Psoas muscle (tissue), 8 donors: ENCODE measurements around the gene SPAG6. TPM values are rescaled to one million over a fixed set of nuclear protein-coding genes. Genes with fewer than 3 reads are reported as not detected.

Source experiments
- ATAC-seq, 4 donors: fragments of 200-7000 bp; cut with Tn5 transposase; one replicate each; pipeline ENCODE4 v1.9.1; 2020; ENCODE audit warnings: moderate library complexity in 3 of 4, mild to moderate bottlenecking in 2 of 4
- DNase-seq, 2 donors: peaks; one replicate each; pipeline ENCODE4 v3.0.0-alpha.2; 2020
- H3K27ac ChIP-seq: fragments of 200-600 bp; one replicate; pipeline ENCODE4 v1.8.0; 2022
- H3K27me3 ChIP-seq, 3 donors: fragments of 200-600 bp in 1 of 3; one replicate each; pipeline versions ENCODE4 v1.6.1 to v1.8.0; 2013 to 2022; ENCODE audit warnings: low read length in 2 of 3, mild to moderate bottlenecking in 2 of 3, moderate library complexity in 1 of 3; ENCODE audit not compliant: insufficient read depth in 3 of 3
- H3K36me3 ChIP-seq, 2 donors: fragments of 200-600 bp in 1 of 2; one replicate each; pipeline versions ENCODE4 v1.6.1 to v1.8.0; 2013 to 2022; ENCODE audit warnings: low read depth in 1 of 2, mild to moderate bottlenecking in 1 of 2, moderate library complexity in 1 of 2; ENCODE audit not compliant: insufficient read depth in 1 of 2
- H3K4me1 ChIP-seq: fragments of 200-600 bp; one replicate; pipeline ENCODE4 v1.8.0; 2022
- H3K4me3 ChIP-seq: fragments of 200-600 bp; one replicate; pipeline ENCODE4 v1.8.0; 2022; ENCODE audit warnings: mild to moderate bottlenecking
- H3K9me3 ChIP-seq: fragments of 200-600 bp; one replicate; pipeline ENCODE4 v1.8.0; 2022
- WGBS, 3 donors: extraction: QIAGEN DNeasy Blood & Tissue Kit; methylation state at CpG; one replicate each; pipeline versions ENCODE4 v1.1.6 to v1.1.7; 2013; 5-methylcytosine and 5-hydroxymethylcytosine counted together
- intact Hi-C, 2 donors: fragments of 100-400 bp; cut with DNase I; formaldehyde crosslinking; loops; one replicate each; pipeline versions ENCODE4 v1.11.0 to v1.14.2; 2022
- polyA plus RNA-seq, 3 donors: library from polyadenylated mRNA; stranded (reverse); fragments of 200-250 nt; gene quantifications; one replicate each; pipeline ENCODE4 v1.2.3, GENCODE V29; 2013
- total RNA-seq, 4 donors: library from RNA; stranded (reverse); fragmentation: NEBNext Ultra II Directional in 2 of 4; extraction: Animal tissue kit (Norgen Biotek cat#: 25700) in 2 of 4; gene quantifications; one replicate each; pipeline versions ENCODE4 v1.2.1 to v1.2.4, GENCODE V29; 2021 to 2023
- TF ChIP-seq, protein P1 (sequence below): fragments of 200-600 bp; IDR thresholded peaks from one replicate; pipeline ENCODE4 v1.8.0; 2022; ENCODE audit warnings: antibody characterized with exemption
- donor health status: healthy with polysubstance abuse.
- donor health status: DM: no; HTN: no; CAD: no; lungs with moderate emphysema.
- donor health status: Bipolar disorder and iron deficiency.
- donor health status: healthy.
- donor health status: DM: yes; HTN: yes; CAD: no.
- donor health status: DM: no; HTN: no; CAD: no.
- donor health status: DM: no; HTN: no; CAD: no.
- donor health status: DM: yes; HTN: yes; CAD: no.

The SPAG6 gene
- total and polyA plus RNA-seq, 7 donors: 0.15 TPM; not detected in 6

DNA sequence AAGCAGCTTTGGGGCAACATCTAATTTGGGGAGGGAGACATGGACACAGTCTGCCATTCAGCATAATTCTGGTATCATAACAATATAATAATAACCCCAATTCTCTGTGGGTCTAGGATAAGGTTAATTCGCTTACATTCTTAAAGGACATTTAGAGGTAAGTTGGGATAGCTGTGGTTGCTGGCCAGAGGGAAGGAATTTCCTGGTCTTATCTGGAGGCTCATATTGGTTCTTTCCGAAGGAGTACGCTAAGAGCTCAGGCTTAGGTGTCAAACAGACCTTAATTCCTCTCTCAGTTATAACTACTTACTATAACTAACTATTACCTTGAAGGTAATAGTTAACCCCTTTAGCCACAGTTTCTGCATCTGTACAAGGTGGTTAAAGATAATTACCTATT lies 68.8 kb downstream of the SPAG6 start:
- no peak for DNase-seq
- Histone ChIP-seq H3K27ac (no peak overlapping the region), H3K4me3 (no peak overlapping the region), H3K36me3 (no peaks in the 10 kb centered on the region), H3K9me3 (no peaks in the 10 kb centered on the region), H3K27me3 (no peaks in the 10 kb centered on the region), H3K4me1 (no peaks in the 10 kb centered on the region)
- ATAC-seq: no peak
- intact Hi-C loops: no loop called here
- 93 to 97% (median 95%) methylated on average over 3 of the region's 3 CpGs for WGBS, 3 donors
- TF ChIP-seq, protein P1, sequence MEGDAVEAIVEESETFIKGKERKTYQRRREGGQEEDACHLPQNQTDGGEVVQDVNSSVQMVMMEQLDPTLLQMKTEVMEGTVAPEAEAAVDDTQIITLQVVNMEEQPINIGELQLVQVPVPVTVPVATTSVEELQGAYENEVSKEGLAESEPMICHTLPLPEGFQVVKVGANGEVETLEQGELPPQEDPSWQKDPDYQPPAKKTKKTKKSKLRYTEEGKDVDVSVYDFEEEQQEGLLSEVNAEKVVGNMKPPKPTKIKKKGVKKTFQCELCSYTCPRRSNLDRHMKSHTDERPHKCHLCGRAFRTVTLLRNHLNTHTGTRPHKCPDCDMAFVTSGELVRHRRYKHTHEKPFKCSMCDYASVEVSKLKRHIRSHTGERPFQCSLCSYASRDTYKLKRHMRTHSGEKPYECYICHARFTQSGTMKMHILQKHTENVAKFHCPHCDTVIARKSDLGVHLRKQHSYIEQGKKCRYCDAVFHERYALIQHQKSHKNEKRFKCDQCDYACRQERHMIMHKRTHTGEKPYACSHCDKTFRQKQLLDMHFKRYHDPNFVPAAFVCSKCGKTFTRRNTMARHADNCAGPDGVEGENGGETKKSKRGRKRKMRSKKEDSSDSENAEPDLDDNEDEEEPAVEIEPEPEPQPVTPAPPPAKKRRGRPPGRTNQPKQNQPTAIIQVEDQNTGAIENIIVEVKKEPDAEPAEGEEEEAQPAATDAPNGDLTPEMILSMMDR: no peak

DNA sequence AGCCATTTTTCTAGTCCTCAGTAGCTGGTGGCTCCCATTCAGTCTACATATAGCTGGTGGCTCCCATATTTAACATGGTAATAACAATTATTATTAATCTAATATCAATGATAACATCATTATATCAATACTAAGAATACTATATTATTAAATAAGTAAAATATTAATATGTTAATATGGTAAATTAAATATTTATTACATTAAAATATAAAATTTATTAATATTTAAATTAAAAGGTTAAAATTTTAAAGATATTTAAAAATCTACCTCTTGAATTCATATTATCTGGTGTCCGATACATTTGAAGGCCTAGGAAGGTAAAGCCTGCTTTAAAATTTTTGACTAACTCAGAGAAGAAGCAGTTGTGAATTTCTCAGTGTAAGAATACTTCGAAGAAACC lies 69.8 kb downstream of the SPAG6 start:
- DNase-seq (no peak), ATAC-seq (no peak)
- Histone ChIP-seq H3K4me1 (no peaks in the 10 kb centered on the region), H3K27ac (no peak overlapping the region), H3K4me3 (no peak overlapping the region), H3K36me3 (no peaks in the 10 kb centered on the region), H3K9me3 (no peaks in the 10 kb centered on the region), H3K27me3 (no peaks in the 10 kb centered on the region)
- 88 to 95% (median 94%) methylated on average over 2 of the region's 2 CpGs for WGBS, 3 donors
- TF ChIP-seq, protein P1: no peak
- intact Hi-C loops: no loop called here

DNA sequence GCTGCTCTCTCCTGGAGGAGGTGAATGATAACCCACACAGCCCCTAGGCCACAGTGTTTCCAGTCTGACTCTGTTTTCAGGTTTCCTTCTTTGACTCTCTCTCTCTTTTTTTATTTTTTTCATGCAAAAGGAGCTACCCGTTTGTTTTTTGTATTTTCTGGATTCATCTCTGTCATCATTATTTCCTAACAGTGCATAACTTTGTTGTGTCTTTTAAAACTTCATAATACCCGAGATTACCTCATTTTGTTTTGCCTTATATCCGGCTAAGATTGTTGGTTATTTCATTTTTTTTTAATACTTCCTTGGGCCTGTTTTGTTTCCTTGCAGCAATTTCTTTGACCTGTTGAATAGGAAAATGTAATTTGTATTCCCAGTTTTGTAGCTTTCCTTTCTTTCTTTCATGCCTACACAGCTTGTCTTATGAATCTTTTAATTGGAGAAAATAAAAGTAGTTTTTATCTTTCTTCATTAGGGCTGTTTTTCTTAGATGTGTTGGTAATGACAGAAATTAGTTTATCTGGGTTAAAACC lies 72.5 kb downstream of the SPAG6 start:
- Histone ChIP-seq H3K27ac (no peak overlapping the region), H3K36me3 (no peaks in the 10 kb centered on the region), H3K4me3 (no peak overlapping the region), H3K4me1 (no peaks in the 10 kb centered on the region), H3K27me3 (no peaks in the 10 kb centered on the region), H3K9me3 (no peaks in the 10 kb centered on the region)
- TF ChIP-seq, protein P1: no peak
- intact Hi-C loops: no loop called here
- ATAC-seq: no peak
- DNase-seq: no peak
- WGBS, 3 donors: 59 to 73% (median 62%) methylated on average over 3 of the region's 3 CpGs

DNA sequence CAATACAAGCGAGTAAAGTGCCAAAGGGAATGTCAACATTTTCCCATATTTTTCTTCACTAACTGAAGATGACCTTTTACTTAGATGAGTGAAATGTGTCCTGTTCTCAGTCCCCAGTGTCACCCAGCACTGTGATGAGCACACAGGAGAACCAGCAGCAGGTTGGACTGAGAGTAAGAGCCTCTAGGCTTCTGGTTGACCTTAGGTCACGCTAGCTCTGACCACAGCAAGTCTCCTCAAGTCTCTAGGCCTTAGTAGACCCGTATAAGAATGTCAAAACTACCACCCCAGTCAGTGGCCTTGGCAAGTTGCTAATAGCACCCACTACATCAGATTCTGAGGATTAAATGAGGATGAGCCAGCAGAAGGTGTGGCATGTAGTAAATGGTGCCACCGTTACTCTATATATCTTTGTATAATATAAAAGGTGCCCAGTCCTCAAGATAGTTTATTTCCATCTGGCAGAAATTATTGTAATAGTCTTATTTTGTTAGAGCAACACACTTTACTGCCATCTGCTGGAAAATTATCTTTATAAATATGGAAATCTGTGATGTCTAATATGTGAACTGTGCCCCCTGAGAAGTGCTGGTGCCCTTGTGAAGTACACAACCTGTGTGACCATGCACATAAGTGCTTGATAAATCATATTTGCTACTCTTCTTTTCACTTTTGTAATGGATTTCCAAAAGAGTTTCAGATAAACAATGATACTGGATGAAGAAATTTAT lies 75.7 kb downstream of the SPAG6 start:
- 88 to 91% (median 90%) methylated on average over 4 of the region's 4 CpGs for WGBS, 3 donors
- intact Hi-C loops: no loop called here
- no peaks in the 10 kb centered on the region for H3K9me3 ChIP-seq
- TF ChIP-seq, protein P1: peak; percentile 6
- no peak for DNase-seq
- no peak overlapping the region for H3K4me3 ChIP-seq
- no peak for ATAC-seq
- H3K27ac ChIP-seq: no peak overlapping the region
- no peaks in the 10 kb centered on the region for H3K4me1 ChIP-seq
- H3K36me3 ChIP-seq: no peaks in the 10 kb centered on the region
- no peaks in the 10 kb centered on the region for H3K27me3 ChIP-seq
